Body of pancreas (tissue), 4 donors: ENCODE results near the gene MGLL. TPM values are rescaled to one million over a fixed set of nuclear protein-coding genes. Genes with fewer than 3 reads are reported as not detected.

Experiments used
- ATAC-seq: fragments of 150-250 bp; one replicate; pipeline ENCODE4 v1.9.1; 2016
- DNase-seq, 4 donors: peaks; one replicate each; pipeline ENCODE4 v3.0.0-alpha.2; 2019
- H3K27ac ChIP-seq, 4 donors: fragments of 200-600 bp; sonication (generic); 1 replicate in 3 of 4; 2 replicates in 1 of 4; pipeline versions ENCODE4 v1.5.1 to v1.6.1; 2016 to 2019; ENCODE audit warnings: mild to moderate bottlenecking in 1 of 4, mixed read lengths in 1 of 4, moderate library complexity in 1 of 4
- H3K27me3 ChIP-seq, 2 donors: fragments of 200-600 bp; sonication (generic); one replicate each; pipeline ENCODE4 v1.6.0; 2016; ENCODE audit warnings: mild to moderate bottlenecking in 1 of 2
- H3K36me3 ChIP-seq, 2 donors: fragments of 200-600 bp; sonication (generic); replicated peaks in 1 of 2; 2 replicates each; pipeline ENCODE4 v1.5.1; 2016; ENCODE audit warnings: low read depth in 2 of 2; ENCODE audit not compliant: insufficient read depth in 1 of 2
- H3K4me1 ChIP-seq: fragments of 200-600 bp; sonication (generic); one replicate; pipeline ENCODE4 v1.6.0; 2016
- H3K4me3 ChIP-seq, 2 donors: fragments of 200-600 bp; sonication (generic); 1 replicate in 1 of 2; 2 replicates in 1 of 2; pipeline ENCODE4 v1.5.1; 2016 to 2019
- H3K9me3 ChIP-seq, 3 donors: fragments of 200-600 bp; sonication (generic); 1 replicate in 2 of 3; 2 replicates in 1 of 3; pipeline ENCODE4 v1.5.1; 2016
- CTCF ChIP-seq, 7 experiments: fragments of 450-650 bp in 4 of 7; fragments of 200-600 bp in 3 of 7; sonication (generic) in 3 of 7; IDR thresholded peaks; one replicate each; pipeline ENCODE4 v1.5.1; 2016 to 2019; ENCODE audit warnings: antibody characterized with exemption in 7 of 7
- POLR2A ChIP-seq, 3 donors: fragments of 450-650 bp; IDR thresholded peaks; one replicate each; pipeline ENCODE4 v1.6.1; 2016; ENCODE audit warnings: antibody characterized with exemption in 3 of 3, mild to moderate bottlenecking in 2 of 3
- WGBS, 2 donors: methylation state at CpG; one replicate each; pipeline ENCODE4 v1.1.5; 2017; 5-methylcytosine and 5-hydroxymethylcytosine counted together
- intact Hi-C: fragments of 100-400 bp; cut with DNase I; formaldehyde crosslinking; loops from one replicate; pipeline ENCODE4 v1.15.1; 2023
- total RNA-seq, 2 donors: library from RNA; depleted of rRNA; stranded (reverse); fragments of >200 nt; gene quantifications; one replicate each; pipeline ENCODE4 v1.1.0, GENCODE V29; 2016

The MGLL gene
- total RNA-seq, 2 donors from 2014 or later: 14.8 to 20.2 TPM

GRCh38 chr3:127754411-127755304, 67.7 kb downstream of the MGLL start:
- DNase-seq (peak in 1 of 4 donors; percentile 51), ATAC-seq (no peak)
- H3K4me1 ChIP-seq: no peaks in the 10 kb centered on the region
- H3K27ac ChIP-seq: no peak overlapping the region
- WGBS, 2 donors: 76 to 82% methylated on average over 34 of the region's 34 CpGs
- no peaks in the 10 kb centered on the region for H3K9me3 ChIP-seq
- TF ChIP-seq POLR2A (IDR thresholded peaks at IDR 0.05) (no peak), CTCF (IDR thresholded peaks at IDR 0.05) (no peak)
- no peak overlapping the region for H3K4me3 ChIP-seq
- H3K36me3 ChIP-seq: no peaks in the 10 kb centered on the region
- intact Hi-C loops: no loop called here
- H3K27me3 ChIP-seq: no peaks in the 10 kb centered on the region

- intact Hi-C loops: no loop called here
- ATAC-seq (no peak), DNase-seq (no peak)
- WGBS, 2 donors: 69 to 92% methylated on average over 8 of the region's 8 CpGs
- Histone ChIP-seq H3K9me3 (no peaks in the 10 kb centered on the region), H3K27me3 (no peaks in the 10 kb centered on the region), H3K27ac (no peak overlapping the region), H3K4me3 (no peak overlapping the region), H3K4me1 (peaks cover under 1% of the 10 kb centered on the region), H3K36me3 (no peaks in the 10 kb centered on the region)
- TF ChIP-seq CTCF (IDR thresholded peaks at IDR 0.05) (no peak), POLR2A (IDR thresholded peaks at IDR 0.05) (no peak)
Measured at GRCh38 chr3:127753898-127754410, 68.4 kb downstream of the MGLL start.

- H3K9me3 ChIP-seq: no peaks in the 10 kb centered on the region
- no peaks in the 10 kb centered on the region for H3K27me3 ChIP-seq
- 60 to 76% methylated on average over 7 of the region's 7 CpGs for WGBS, 2 donors
- DNase-seq (no peak), ATAC-seq (no peak)
- peaks cover 6% of the 10 kb centered on the region for H3K4me1 ChIP-seq
- H3K4me3 ChIP-seq: no peak overlapping the region
- no peak for TF ChIP-seq CTCF (IDR thresholded peaks at IDR 0.05)
- no peak for TF ChIP-seq POLR2A (IDR thresholded peaks at IDR 0.05)
- intact Hi-C loops: no loop called here
- H3K36me3 ChIP-seq: no peaks in the 10 kb centered on the region
- no peak overlapping the region for H3K27ac ChIP-seq
Measured at GRCh38 chr3:127753338-127753737, 69.0 kb downstream of the MGLL start.

GRCh38 chr3:127751782-127752181, 70.5 kb downstream of the MGLL start:
- intact Hi-C loops: no loop called here

More at GRCh38 chr3:127751782-127752181, 70.5 kb downstream of the MGLL start:
- peaks cover 22% of the 10 kb centered on the region for H3K4me1 ChIP-seq
- DNase-seq (no peak), ATAC-seq (no peak)
- H3K36me3 ChIP-seq: no peaks in the 10 kb centered on the region
- TF ChIP-seq CTCF (IDR thresholded peaks at IDR 0.05) (no peak), POLR2A (IDR thresholded peaks at IDR 0.05) (no peak)
- no peak overlapping the region for H3K27ac ChIP-seq
- WGBS, 2 donors: 76 to 88% methylated on average over 4 of the region's 4 CpGs
- no peak overlapping the region for H3K4me3 ChIP-seq
- no peaks in the 10 kb centered on the region for H3K9me3 ChIP-seq
- H3K27me3 ChIP-seq: no peaks in the 10 kb centered on the region
